Measurements from ENCODE around the gene EPG5.

The EPG5 gene

DNA sequence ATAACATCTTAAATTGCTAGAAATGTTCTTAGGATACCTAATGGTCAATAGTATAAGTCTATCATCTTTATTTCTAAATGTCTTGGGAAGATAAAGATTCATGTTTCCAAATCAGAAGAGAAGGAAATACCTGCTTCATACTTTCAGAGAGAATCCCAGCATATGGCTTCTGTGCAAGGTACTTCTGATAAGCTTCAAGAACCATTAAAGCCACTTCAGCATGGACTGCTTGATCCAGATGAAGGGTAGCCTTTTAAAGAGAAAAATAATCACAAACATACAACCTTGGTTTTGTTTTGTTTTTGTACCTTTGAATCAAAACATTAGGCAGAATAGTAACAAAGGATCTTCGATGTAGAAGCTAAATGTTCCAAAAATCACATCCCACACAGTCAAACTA is 44.0 kb downstream of the EPG5 start:
- no peak for TF ChIP-seq EZH2 (IDR thresholded peaks at IDR 0.05; ENCODE audit: borderline replicate concordance, low read length)
- TF ChIP-seq, protein P1, sequence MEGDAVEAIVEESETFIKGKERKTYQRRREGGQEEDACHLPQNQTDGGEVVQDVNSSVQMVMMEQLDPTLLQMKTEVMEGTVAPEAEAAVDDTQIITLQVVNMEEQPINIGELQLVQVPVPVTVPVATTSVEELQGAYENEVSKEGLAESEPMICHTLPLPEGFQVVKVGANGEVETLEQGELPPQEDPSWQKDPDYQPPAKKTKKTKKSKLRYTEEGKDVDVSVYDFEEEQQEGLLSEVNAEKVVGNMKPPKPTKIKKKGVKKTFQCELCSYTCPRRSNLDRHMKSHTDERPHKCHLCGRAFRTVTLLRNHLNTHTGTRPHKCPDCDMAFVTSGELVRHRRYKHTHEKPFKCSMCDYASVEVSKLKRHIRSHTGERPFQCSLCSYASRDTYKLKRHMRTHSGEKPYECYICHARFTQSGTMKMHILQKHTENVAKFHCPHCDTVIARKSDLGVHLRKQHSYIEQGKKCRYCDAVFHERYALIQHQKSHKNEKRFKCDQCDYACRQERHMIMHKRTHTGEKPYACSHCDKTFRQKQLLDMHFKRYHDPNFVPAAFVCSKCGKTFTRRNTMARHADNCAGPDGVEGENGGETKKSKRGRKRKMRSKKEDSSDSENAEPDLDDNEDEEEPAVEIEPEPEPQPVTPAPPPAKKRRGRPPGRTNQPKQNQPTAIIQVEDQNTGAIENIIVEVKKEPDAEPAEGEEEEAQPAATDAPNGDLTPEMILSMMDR (IDR thresholded peaks at IDR 0.05; ENCODE audit: low read length): no peak
- Histone ChIP-seq H3K27ac (ENCODE audit: low read depth, low read length, poor library complexity, severe bottlenecking) (no peak overlapping the region), H3K79me2 (ENCODE audit: insufficient read depth, low read length) (no peaks in the 10 kb centered on the region), H3K9me3 (ENCODE audit: low read length) (no peaks in the 10 kb centered on the region), H3F3A (ENCODE audit: insufficient read depth, low read length) (no peaks in the 10 kb centered on the region), H3K4me3 (ENCODE audit: low read depth, low read length, poor library complexity, severe bottlenecking) (no peak overlapping the region), H3K4me2 (ENCODE audit: low read length) (no peak overlapping the region), H3K4me1 (ENCODE audit: insufficient read depth, low read length, severe bottlenecking) (peaks cover 10% of the 10 kb centered on the region), H3K9ac (ENCODE audit: low read length) (no peak overlapping the region), H2AFZ (ENCODE audit: low read length) (no peak overlapping the region), H4K20me1 (ENCODE audit: insufficient read depth, low read length) (no peaks in the 10 kb centered on the region), H3K9me2 (ENCODE audit: low read depth, low read length) (no peaks in the 10 kb centered on the region), H3K36me3 (ENCODE audit: insufficient read depth, low read length) (peaks cover 71% of the 10 kb centered on the region), H3K27me3 (ENCODE audit: insufficient read depth, low read length) (no peaks in the 10 kb centered on the region)

DNA sequence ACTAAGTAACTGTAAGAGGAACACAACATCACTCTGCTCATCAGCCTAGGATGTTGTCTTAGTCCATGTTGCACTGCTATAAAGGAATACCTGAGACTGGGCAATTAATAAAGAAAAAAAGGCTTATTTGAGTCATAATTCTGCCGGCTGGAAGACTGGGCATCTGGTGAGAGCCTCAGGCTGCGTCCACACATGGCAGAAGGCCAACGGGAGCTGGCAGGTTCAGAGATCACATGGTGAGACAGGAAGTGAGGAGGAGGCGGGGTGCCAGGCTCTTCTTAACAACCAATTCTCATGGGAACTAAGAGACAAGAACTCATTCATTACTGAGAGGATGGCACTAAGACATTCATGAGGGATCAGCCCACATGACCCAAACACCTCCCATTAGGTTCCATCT is 46.8 kb downstream of the EPG5 start:
- Histone ChIP-seq H3K79me2 (ENCODE audit: insufficient read depth, low read length) (no peaks in the 10 kb centered on the region), H3K36me3 (ENCODE audit: insufficient read depth, low read length) (peaks cover 65% of the 10 kb centered on the region), H3K4me2 (ENCODE audit: low read length) (no peak overlapping the region; the same call in 1 of the 2 replicates), H3K27ac (ENCODE audit: low read depth, low read length, poor library complexity, severe bottlenecking) (no peak overlapping the region), H4K20me1 (ENCODE audit: insufficient read depth, low read length) (no peaks in the 10 kb centered on the region), H3K4me3 (ENCODE audit: low read depth, low read length, poor library complexity, severe bottlenecking) (no peak overlapping the region), H3K9ac (ENCODE audit: low read length) (no peak overlapping the region), H3K4me1 (ENCODE audit: insufficient read depth, low read length, severe bottlenecking) (peaks cover 10% of the 10 kb centered on the region), H3F3A (ENCODE audit: insufficient read depth, low read length) (no peaks in the 10 kb centered on the region), H3K9me2 (ENCODE audit: low read depth, low read length) (no peaks in the 10 kb centered on the region), H3K9me3 (ENCODE audit: low read length) (no peaks in the 10 kb centered on the region), H2AFZ (ENCODE audit: low read length) (no peak overlapping the region), H3K27me3 (ENCODE audit: insufficient read depth, low read length) (no peaks in the 10 kb centered on the region)
- TF ChIP-seq, protein P1 (IDR thresholded peaks at IDR 0.05; ENCODE audit: low read length): no peak
- TF ChIP-seq EZH2 (IDR thresholded peaks at IDR 0.05; ENCODE audit: borderline replicate concordance, low read length): no peak

DNA sequence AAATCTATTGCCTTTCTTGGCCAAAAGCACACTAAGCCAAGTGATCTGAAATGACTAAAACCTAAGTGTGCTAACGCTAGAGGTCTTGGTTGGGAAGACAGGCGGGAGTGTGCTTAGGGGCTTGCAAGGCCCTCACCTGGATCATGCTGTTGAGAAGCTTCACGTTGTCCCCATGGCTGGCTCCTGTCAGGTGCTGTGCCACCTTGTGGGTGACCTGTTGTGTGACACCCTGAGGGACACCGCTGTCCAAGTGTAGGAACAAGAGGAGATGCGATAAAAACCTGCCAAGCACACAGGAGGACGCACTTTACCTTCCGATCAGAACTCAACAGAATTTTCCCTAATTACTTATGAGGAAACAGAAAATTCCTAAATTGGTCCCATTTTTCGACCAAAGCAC is 50.8 kb downstream of the EPG5 start:
- Histone ChIP-seq H3K9ac (ENCODE audit: low read length) (no peak overlapping the region), H3F3A (ENCODE audit: insufficient read depth, low read length) (no peaks in the 10 kb centered on the region), H3K4me3 (ENCODE audit: low read depth, low read length, poor library complexity, severe bottlenecking) (no peak overlapping the region), H3K4me2 (ENCODE audit: low read length) (no peak overlapping the region), H3K9me2 (ENCODE audit: low read depth, low read length) (no peaks in the 10 kb centered on the region), H3K27ac (ENCODE audit: low read depth, low read length, poor library complexity, severe bottlenecking) (no peak overlapping the region), H3K79me2 (ENCODE audit: insufficient read depth, low read length) (no peaks in the 10 kb centered on the region), H2AFZ (ENCODE audit: low read length) (no peak overlapping the region), H3K27me3 (ENCODE audit: insufficient read depth, low read length) (no peaks in the 10 kb centered on the region), H3K4me1 (ENCODE audit: insufficient read depth, low read length, severe bottlenecking) (peaks cover 10% of the 10 kb centered on the region), H3K36me3 (ENCODE audit: insufficient read depth, low read length) (peaks cover 55% of the 10 kb centered on the region), H3K9me3 (ENCODE audit: low read length) (no peaks in the 10 kb centered on the region), H4K20me1 (ENCODE audit: insufficient read depth, low read length) (no peaks in the 10 kb centered on the region)
- no peak for TF ChIP-seq EZH2 (IDR thresholded peaks at IDR 0.05; ENCODE audit: borderline replicate concordance, low read length)
- TF ChIP-seq, protein P1 (IDR thresholded peaks at IDR 0.05; ENCODE audit: low read length): peak; percentile 27; the same call in 1 of the 2 replicates

Data from OCI-LY1 (cell line).